ENCODE data around the gene MBD6.
"Not testable (repeated sequence)": the region's sequence is repeated elsewhere in the genome, so short reads cannot be mapped to it uniquely, and the experiment has no call there.

Gene MBD6

DNA sequence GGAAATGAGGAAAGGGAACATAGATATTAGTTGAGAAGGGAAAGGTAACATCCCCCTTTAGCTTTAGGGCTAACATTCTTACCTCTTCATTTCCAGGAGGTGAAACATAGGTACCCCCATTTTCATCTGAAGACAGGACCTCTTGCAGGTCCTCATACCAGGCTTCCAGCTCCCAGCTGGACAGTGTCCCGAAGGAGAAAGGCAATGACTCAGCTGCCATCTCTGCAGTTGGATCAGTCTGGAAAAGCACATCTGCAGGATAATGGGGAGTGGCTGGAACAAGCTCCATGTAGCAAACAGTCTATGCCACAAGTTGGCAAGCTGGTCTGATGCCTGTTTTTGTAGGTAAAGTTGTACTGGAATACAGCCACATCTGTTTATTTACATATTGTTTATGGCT lies 5.4 kb upstream of the MBD6 start:
- TF ChIP-seq ESRRG (CRISPR knock-in tag; IDR thresholded peaks at IDR 0.05) (no peak), ZFP30 (CRISPR knock-in tag; IDR thresholded peaks at IDR 0.05) (no peak), TCF4 (CRISPR knock-in tag; IDR thresholded peaks at IDR 0.05; ENCODE audit: borderline replicate concordance) (no peak), ZC3H10 (CRISPR knock-in tag; IDR thresholded peaks at IDR 0.05) (no peak), ZNF8 (CRISPR knock-in tag; IDR thresholded peaks at IDR 0.05) (no peak), RARB (CRISPR knock-in tag; IDR thresholded peaks at IDR 0.05) (no peak), BACH2 (CRISPR knock-in tag; IDR thresholded peaks at IDR 0.05; ENCODE audit: borderline replicate concordance) (no peak), TOX (CRISPR knock-in tag; IDR thresholded peaks at IDR 0.05; ENCODE audit: borderline replicate concordance) (no peak), ZNF70 (CRISPR knock-in tag; IDR thresholded peaks at IDR 0.05) (no peak), CSDC2 (CRISPR knock-in tag; IDR thresholded peaks at IDR 0.05) (no peak), GLIS3 (CRISPR knock-in tag; IDR thresholded peaks at IDR 0.05) (no peak)
- TF ChIP-seq, protein P1, sequence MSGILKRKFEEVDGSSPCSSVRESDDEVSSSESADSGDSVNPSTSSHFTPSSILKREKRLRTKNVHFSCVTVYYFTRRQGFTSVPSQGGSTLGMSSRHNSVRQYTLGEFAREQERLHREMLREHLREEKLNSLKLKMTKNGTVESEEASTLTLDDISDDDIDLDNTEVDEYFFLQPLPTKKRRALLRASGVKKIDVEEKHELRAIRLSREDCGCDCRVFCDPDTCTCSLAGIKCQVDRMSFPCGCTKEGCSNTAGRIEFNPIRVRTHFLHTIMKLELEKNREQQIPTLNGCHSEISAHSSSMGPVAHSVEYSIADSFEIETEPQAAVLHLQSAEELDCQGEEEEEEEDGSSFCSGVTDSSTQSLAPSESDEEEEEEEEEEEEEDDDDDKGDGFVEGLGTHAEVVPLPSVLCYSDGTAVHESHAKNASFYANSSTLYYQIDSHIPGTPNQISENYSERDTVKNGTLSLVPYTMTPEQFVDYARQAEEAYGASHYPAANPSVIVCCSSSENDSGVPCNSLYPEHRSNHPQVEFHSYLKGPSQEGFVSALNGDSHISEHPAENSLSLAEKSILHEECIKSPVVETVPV (CRISPR knock-in tag; IDR thresholded peaks at IDR 0.05): no peak
- TF ChIP-seq, protein P2, sequence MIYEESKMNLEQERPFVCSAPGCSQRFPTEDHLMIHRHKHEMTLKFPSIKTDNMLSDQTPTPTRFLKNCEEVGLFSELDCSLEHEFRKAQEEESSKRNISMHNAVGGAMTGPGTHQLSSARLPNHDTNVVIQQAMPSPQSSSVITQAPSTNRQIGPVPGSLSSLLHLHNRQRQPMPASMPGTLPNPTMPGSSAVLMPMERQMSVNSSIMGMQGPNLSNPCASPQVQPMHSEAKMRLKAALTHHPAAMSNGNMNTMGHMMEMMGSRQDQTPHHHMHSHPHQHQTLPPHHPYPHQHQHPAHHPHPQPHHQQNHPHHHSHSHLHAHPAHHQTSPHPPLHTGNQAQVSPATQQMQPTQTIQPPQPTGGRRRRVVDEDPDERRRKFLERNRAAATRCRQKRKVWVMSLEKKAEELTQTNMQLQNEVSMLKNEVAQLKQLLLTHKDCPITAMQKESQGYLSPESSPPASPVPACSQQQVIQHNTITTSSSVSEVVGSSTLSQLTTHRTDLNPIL (CRISPR knock-in tag; IDR thresholded peaks at IDR 0.05; ENCODE audit: low read depth): no peak; the same call in 1 of the 2 replicates

DNA sequence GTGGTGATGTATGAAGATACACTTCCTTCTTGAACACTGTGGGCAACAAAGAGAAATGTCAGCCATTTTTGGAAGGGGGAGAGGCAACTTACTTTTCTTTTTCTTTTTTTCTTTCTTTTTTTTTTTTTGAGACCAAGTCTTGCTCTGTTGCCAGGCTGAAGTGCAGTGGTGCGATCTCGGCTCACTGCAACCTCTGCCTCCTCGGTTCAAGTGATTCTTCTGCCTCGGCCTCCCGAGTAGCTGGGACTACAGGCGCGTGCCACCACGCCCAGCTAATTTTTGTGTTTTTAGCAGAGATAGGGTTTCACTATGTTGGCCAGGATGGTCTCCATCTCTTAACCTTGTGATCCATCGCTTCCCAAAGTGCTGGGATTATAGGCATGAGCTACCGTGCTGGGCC lies 4.9 kb upstream of the MBD6 start:
- ATAC-seq: not testable (repeated sequence)

More for the DNA sequence above, 5.4 kb upstream of the MBD6 start:
- no peak for ATAC-seq

DNA sequence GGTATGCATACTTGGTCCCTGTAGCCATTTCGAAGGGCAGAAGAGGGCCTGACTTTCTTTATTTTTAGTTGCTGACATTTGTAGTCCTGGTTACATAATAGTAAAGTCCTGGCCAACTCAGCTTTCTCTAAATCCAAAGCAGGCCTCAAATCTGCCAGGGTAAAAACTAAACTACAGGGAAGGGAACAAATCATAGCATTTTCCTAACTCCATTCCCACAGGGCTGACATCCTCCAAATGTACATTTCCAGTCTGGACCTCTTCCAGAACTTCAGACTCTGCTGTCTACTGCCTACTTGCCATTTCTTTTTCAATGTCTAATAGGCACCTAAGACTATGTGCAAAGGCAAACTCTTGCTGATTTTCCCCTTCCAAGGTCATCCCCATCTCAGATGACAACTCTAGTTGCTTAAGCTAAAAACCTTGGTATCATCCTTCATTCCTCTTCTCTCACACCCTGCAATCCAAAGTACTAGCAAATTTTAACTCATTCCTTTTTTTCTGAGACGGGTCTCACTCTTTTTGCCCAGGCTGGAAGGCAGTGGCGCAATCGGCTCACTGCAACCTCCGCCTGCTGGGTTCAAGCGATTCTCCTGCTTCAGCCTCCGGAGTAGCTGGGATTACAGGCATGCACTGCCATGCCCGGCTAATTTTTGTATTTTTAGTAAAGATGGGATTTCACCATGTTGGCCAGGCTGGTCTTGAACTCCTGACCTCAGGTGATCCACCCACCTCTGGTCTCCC lies 4.3 kb upstream of the MBD6 start:
- ATAC-seq: no peak
- TF ChIP-seq ZC3H10 (CRISPR knock-in tag; IDR thresholded peaks at IDR 0.05): no peak
- TF ChIP-seq SNAI2 (CRISPR knock-in tag; IDR thresholded peaks at IDR 0.05): no peak
- no peak for TF ChIP-seq RARB (CRISPR knock-in tag; IDR thresholded peaks at IDR 0.05)
- no peak for TF ChIP-seq ZFP30 (CRISPR knock-in tag; IDR thresholded peaks at IDR 0.05)
- TF ChIP-seq ZNF8 (CRISPR knock-in tag; IDR thresholded peaks at IDR 0.05): no peak
- TF ChIP-seq ZFP3 (CRISPR knock-in tag; IDR thresholded peaks at IDR 0.05): no peak
- TF ChIP-seq GLIS3 (CRISPR knock-in tag; IDR thresholded peaks at IDR 0.05): no peak
- TF ChIP-seq ISL1 (CRISPR knock-in tag; IDR thresholded peaks at IDR 0.05): no peak
- TF ChIP-seq, protein P3, sequence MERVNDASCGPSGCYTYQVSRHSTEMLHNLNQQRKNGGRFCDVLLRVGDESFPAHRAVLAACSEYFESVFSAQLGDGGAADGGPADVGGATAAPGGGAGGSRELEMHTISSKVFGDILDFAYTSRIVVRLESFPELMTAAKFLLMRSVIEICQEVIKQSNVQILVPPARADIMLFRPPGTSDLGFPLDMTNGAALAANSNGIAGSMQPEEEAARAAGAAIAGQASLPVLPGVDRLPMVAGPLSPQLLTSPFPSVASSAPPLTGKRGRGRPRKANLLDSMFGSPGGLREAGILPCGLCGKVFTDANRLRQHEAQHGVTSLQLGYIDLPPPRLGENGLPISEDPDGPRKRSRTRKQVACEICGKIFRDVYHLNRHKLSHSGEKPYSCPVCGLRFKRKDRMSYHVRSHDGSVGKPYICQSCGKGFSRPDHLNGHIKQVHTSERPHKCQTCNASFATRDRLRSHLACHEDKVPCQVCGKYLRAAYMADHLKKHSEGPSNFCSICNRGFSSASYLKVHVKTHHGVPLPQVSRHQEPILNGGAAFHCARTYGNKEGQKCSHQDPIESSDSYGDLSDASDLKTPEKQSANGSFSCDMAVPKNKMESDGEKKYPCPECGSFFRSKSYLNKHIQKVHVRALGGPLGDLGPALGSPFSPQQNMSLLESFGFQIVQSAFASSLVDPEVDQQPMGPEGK (CRISPR knock-in tag; IDR thresholded peaks at IDR 0.05; ENCODE audit: borderline replicate concordance): no peak
- TF ChIP-seq, protein P1 (CRISPR knock-in tag; IDR thresholded peaks at IDR 0.05): no peak
- no peak for TF ChIP-seq ARNTL (CRISPR knock-in tag; IDR thresholded peaks at IDR 0.05; ENCODE audit: borderline replicate concordance, low read depth)
- TF ChIP-seq, protein P4, sequence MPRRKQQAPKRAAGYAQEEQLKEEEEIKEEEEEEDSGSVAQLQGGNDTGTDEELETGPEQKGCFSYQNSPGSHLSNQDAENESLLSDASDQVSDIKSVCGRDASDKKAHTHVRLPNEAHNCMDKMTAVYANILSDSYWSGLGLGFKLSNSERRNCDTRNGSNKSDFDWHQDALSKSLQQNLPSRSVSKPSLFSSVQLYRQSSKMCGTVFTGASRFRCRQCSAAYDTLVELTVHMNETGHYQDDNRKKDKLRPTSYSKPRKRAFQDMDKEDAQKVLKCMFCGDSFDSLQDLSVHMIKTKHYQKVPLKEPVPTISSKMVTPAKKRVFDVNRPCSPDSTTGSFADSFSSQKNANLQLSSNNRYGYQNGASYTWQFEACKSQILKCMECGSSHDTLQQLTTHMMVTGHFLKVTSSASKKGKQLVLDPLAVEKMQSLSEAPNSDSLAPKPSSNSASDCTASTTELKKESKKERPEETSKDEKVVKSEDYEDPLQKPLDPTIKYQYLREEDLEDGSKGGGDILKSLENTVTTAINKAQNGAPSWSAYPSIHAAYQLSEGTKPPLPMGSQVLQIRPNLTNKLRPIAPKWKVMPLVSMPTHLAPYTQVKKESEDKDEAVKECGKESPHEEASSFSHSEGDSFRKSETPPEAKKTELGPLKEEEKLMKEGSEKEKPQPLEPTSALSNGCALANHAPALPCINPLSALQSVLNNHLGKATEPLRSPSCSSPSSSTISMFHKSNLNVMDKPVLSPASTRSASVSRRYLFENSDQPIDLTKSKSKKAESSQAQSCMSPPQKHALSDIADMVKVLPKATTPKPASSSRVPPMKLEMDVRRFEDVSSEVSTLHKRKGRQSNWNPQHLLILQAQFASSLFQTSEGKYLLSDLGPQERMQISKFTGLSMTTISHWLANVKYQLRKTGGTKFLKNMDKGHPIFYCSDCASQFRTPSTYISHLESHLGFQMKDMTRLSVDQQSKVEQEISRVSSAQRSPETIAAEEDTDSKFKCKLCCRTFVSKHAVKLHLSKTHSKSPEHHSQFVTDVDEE (CRISPR knock-in tag; IDR thresholded peaks at IDR 0.05): no peak
- TF ChIP-seq OSR1 (CRISPR knock-in tag; IDR thresholded peaks at IDR 0.05): no peak

Measured in SK-N-SH treated with all-trans-retinoic acid at 6 μM for 48 hours (cell line).